ENCODE results near the gene SEMA4B. TPM values are rescaled to one million over a fixed set of nuclear protein-coding genes. Genes with fewer than 3 reads are reported as not detected.

SEMA4B gene
- total and polyA plus RNA-seq, 2 of the 8 experiments (the other 6 are each of a cell fraction or from before 2014, with no cell fraction given): 42.7 to 43.0 TPM

DNA sequence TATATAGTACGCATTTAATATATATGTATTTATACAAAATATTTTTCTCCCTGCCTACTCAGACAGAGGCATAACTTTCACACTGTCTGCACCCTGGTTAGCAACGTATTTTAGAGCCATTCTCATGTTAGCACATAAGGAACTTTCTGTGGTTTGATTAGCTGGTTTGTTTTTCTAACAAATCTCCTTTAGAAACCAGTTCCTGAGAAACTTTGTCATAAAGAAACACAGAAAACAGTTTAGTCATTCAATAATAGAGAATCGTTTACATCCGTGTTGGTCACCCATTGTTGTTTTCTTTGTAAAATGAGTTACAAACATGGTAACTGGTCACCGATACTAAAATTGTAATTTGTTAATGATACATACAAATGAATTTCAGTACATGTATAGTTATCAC lies 58.4 kb downstream of the SEMA4B start:
- H3K4ac ChIP-seq (replicated peaks; ENCODE audit: insufficient read length, low read depth, low read length): no peak overlapping the region
- no peak overlapping the region for H4K5ac ChIP-seq (ENCODE audit: insufficient read length, low read depth, low read length)
- no peaks in the 10 kb centered on the region for H3K27me3 ChIP-seq (replicated peaks in 1 of 4; ENCODE audit: control insufficient read depth in 3 of 4, extremely low read depth in 1 of 4, insufficient read depth in 3 of 4, low read length in 3 of 4)
- H3K79me1 ChIP-seq (ENCODE audit: low read depth, low read length): no peaks in the 10 kb centered on the region
- no peak overlapping the region for H3K56ac ChIP-seq (replicated peaks; ENCODE audit: insufficient read length, low read depth, low read length)
- FAIRE-seq (no peak), DNase-seq (ENCODE audit: low read depth in 1 of 2, low spot score in 2 of 2) (no peak)
- POLR2A ChIA-PET (ENCODE audit: partially characterized antibody): no interaction called here
- H3K4me3 ChIP-seq (ENCODE audit: extremely low read depth in 1 of 4, insufficient read depth in 2 of 4, low read depth in 3 of 4, low read length in 4 of 4): no peak overlapping the region
- H3K18ac ChIP-seq (ENCODE audit: extremely low read depth, low read length): no peak overlapping the region
- H3K79me2 ChIP-seq (ENCODE audit: control insufficient read depth in 1 of 2, insufficient read depth in 2 of 2, low read length in 2 of 2): peaks cover 0 to 5% of the 10 kb centered on the region in 2 experiments; a peak in 1 of 4 replicates
- no peak overlapping the region for H2BK20ac ChIP-seq (ENCODE audit: low read length)
- no peak overlapping the region for H3K4me2 ChIP-seq (ENCODE audit: insufficient read depth in 1 of 2, low read depth in 2 of 2, low read length in 2 of 2)
- H2BK15ac ChIP-seq (ENCODE audit: low read length): no peak overlapping the region
- CTCF ChIA-PET (ENCODE audit: partially characterized antibody): interaction anchor here (1.1 kb wide), 1 partner anchor 11 kb away, joined by 3 read pairs; no protein-coding TSS in a partner anchor
- H2BK5ac ChIP-seq (ENCODE audit: low read depth, low read length): no peak overlapping the region
- H3K4me1 ChIP-seq (replicated peaks in 1 of 4; ENCODE audit: control insufficient read depth in 3 of 4, insufficient read depth in 4 of 4, low read length in 3 of 4): peaks cover 0 to 2% (median under 1%) of the 10 kb centered on the region in 4 experiments; a peak in 2 of 7 replicates
- 89% methylated on average over 5 of the region's 5 CpGs; no CpG with 5 or more reads in 1 of the 2 experiments for WGBS, 2 experiments (ENCODE audit: extremely low coverage in 1 of 2, insufficient coverage in 1 of 2, insufficient read length in 1 of 2, insufficient replicate concordance in 2 of 2, low coverage in 1 of 2, low lambda C conversion rate in 2 of 2, missing lambda C conversion rate in 1 of 2)
- no peak overlapping the region for H2AFZ ChIP-seq (ENCODE audit: low read length)
- H3K9ac ChIP-seq (replicated peaks in 1 of 4; ENCODE audit: extremely low read depth in 1 of 4, low read depth in 3 of 4, low read length in 3 of 4): no peak overlapping the region
- H3K36me3 ChIP-seq (ENCODE audit: control insufficient read depth in 2 of 4, insufficient read depth in 4 of 4, low read length in 3 of 4): no peaks in the 10 kb centered on the region
- no peak overlapping the region for H4K8ac ChIP-seq (ENCODE audit: extremely low read depth, insufficient read depth, low read length)
- no peaks in the 10 kb centered on the region for H3K9me3 ChIP-seq (ENCODE audit: insufficient read depth in 2 of 2, low read depth in 1 of 2, low read length in 1 of 2)
- no peak overlapping the region for H3K23ac ChIP-seq (ENCODE audit: insufficient read length)
- H4K91ac ChIP-seq (replicated peaks; ENCODE audit: insufficient read length, low read length): no peak overlapping the region
- no peak overlapping the region for H2BK120ac ChIP-seq (replicated peaks; ENCODE audit: low read depth, low read length)
- no peak overlapping the region for H2AK5ac ChIP-seq (ENCODE audit: low read depth, low read length)
- H3K23me2 ChIP-seq (ENCODE audit: low read depth, low read length): no peaks in the 10 kb centered on the region
- H3K14ac ChIP-seq (ENCODE audit: insufficient read length): no peak overlapping the region
- no peak overlapping the region for H2BK12ac ChIP-seq (ENCODE audit: low read depth, low read length)
- no peak for TF ChIP-seq ASH2L (IDR thresholded peaks at IDR 0.05; ENCODE audit: low read length)
- TF ChIP-seq NRF1 (IDR thresholded peaks at IDR 0.05; ENCODE audit: low read depth, low read length): no peak
- TF ChIP-seq TAF1 (IDR thresholded peaks at IDR 0.05; ENCODE audit: low read depth, low read length): no peak
- TF ChIP-seq RNF2 (IDR thresholded peaks at IDR 0.05; ENCODE audit: borderline replicate concordance, low read depth, low read length, missing control alignments, poor library complexity, severe bottlenecking): no peak
- H4K20me1 ChIP-seq (replicated peaks in 1 of 2; ENCODE audit: control insufficient read depth in 1 of 2, insufficient read depth in 2 of 2, low read length in 2 of 2): no peaks in the 10 kb centered on the region
- H3K27ac ChIP-seq (ENCODE audit: low read depth, low read length): no peak overlapping the region
